DND-41 (cell line): ENCODE results near the gene SERPINH1.
A peak's percentile ranks its signal among the peaks of the same experiment; 100 is the strongest.

Experiments
- ATAC-seq: fragments of 200-7000 bp; cut with Tn5 transposase; 3 replicates; pipeline ENCODE4 v1.9.1; 2021; ENCODE audit warnings: low read depth; ENCODE audit not compliant: insufficient read depth
- DNase-seq: peaks from one replicate; pipeline ENCODE4 v3.0.0-alpha.2; 2020
- H2AFZ ChIP-seq: 2 replicates; pipeline ENCODE4 v1.6.0; 2012; ENCODE audit warnings: low read depth, low read length
- H3K27ac ChIP-seq: 2 replicates; pipeline ENCODE4 v1.5.1; 2012; ENCODE audit warnings: low read length, inconsistent platforms
- H3K27me3 ChIP-seq: fragments of 200-600 bp; sonication (generic); 2 replicates; pipeline ENCODE4 v1.6.0; 2012; ENCODE audit warnings: low read length, mild to moderate bottlenecking, inconsistent platforms; ENCODE audit not compliant: insufficient read depth, poor library complexity
- H3K36me3 ChIP-seq: 2 replicates; pipeline ENCODE4 v1.5.1; 2012; ENCODE audit warnings: low read length, inconsistent platforms; ENCODE audit not compliant: insufficient read depth
- H3K4me1 ChIP-seq: 2 replicates; pipeline ENCODE4 v1.5.1; 2012; ENCODE audit warnings: mild to moderate bottlenecking, low read length; ENCODE audit not compliant: insufficient read depth
- H3K4me2 ChIP-seq: 2 replicates; pipeline ENCODE4 v1.6.0; 2012; ENCODE audit warnings: mild to moderate bottlenecking, moderate library complexity, low read length, inconsistent platforms; ENCODE audit not compliant: insufficient read depth
- H3K4me3 ChIP-seq, 2 experiments: fragments of 200-600 bp in 1 of 2; shearing (Covaris generic) in 1 of 2; 2 replicates each; pipeline ENCODE4 v1.5.1; 2012 to 2016; ENCODE audit warnings: inconsistent platforms in 2 of 2, low read length in 2 of 2, mild to moderate bottlenecking in 2 of 2, low read depth in 1 of 2, moderate library complexity in 1 of 2
- H3K79me2 ChIP-seq: 2 replicates; pipeline ENCODE4 v1.6.0; 2012; ENCODE audit warnings: low read length, inconsistent platforms; ENCODE audit not compliant: insufficient read depth
- H3K9ac ChIP-seq: 2 replicates; pipeline ENCODE4 v1.6.0; 2012; ENCODE audit warnings: low read depth, mild to moderate bottlenecking, inconsistent platforms, low read length, moderate library complexity
- H3K9me3 ChIP-seq: 2 replicates; pipeline ENCODE4 v1.5.1; 2012; ENCODE audit warnings: low read length, moderate library complexity, mild to moderate bottlenecking, inconsistent platforms; ENCODE audit not compliant: insufficient read depth, severe bottlenecking
- H4K20me1 ChIP-seq: 2 replicates; pipeline ENCODE4 v1.6.0; 2012; ENCODE audit warnings: low read length; ENCODE audit not compliant: insufficient read depth
- CTCF ChIP-seq: IDR thresholded peaks from 2 replicates; pipeline ENCODE4 v1.5.1; 2012; ENCODE audit warnings: borderline replicate concordance, low read length, moderate library complexity, mild to moderate bottlenecking; ENCODE audit not compliant: poor library complexity, severe bottlenecking; ENCODE audit errors: extremely low read depth
- EZH2 ChIP-seq: IDR thresholded peaks from 3 replicates; pipeline ENCODE4 v1.6.1; 2012; ENCODE audit warnings: borderline replicate concordance, low read depth, mild to moderate bottlenecking, moderate library complexity, low read length, inconsistent platforms; ENCODE audit not compliant: severe bottlenecking

The SERPINH1 gene

GRCh38 chr11:75547177-75547576 lies 14.9 kb upstream of the SERPINH1 start:
- TF ChIP-seq EZH2 (no peak), CTCF (no peak)

GRCh38 chr11:75547617-75548058 lies 14.4 kb upstream of the SERPINH1 start:
- ATAC-seq (peak; percentile 59), DNase-seq (peak; percentile 32)
- Histone ChIP-seq H3K4me1 (no peaks in the 10 kb centered on the region), H3K9me3 (peaks cover 6% of the 10 kb centered on the region), H3K4me2 (no peak overlapping the region), H3K4me3 (no peak overlapping the region), H3K9ac (no peak overlapping the region), H3K36me3 (no peaks in the 10 kb centered on the region), H3K27me3 (peaks cover 7% of the 10 kb centered on the region), H3K27ac (no peak overlapping the region), H3K79me2 (no peaks in the 10 kb centered on the region), H4K20me1 (no peaks in the 10 kb centered on the region; the same call in 1 of the 2 replicates), H2AFZ (no peak overlapping the region)
- TF ChIP-seq EZH2 (no peak), CTCF (peak; percentile 76)

More at GRCh38 chr11:75547177-75547576, 14.9 kb upstream of the SERPINH1 start:
- no peaks in the 10 kb centered on the region for H3K4me1 ChIP-seq
- DNase-seq (no peak), ATAC-seq (no peak)
- peaks cover 7% of the 10 kb centered on the region for H3K27me3 ChIP-seq
- H3K4me3 ChIP-seq, result no peak overlapping the region
- no peak overlapping the region for H3K27ac ChIP-seq
- peaks cover 6% of the 10 kb centered on the region for H3K9me3 ChIP-seq
- H3K36me3 ChIP-seq, result no peaks in the 10 kb centered on the region
- H4K20me1 ChIP-seq, result no peaks in the 10 kb centered on the region; the same call in 1 of the 2 replicates
- H2AFZ ChIP-seq, result no peak overlapping the region
- no peak overlapping the region for H3K9ac ChIP-seq
- H3K79me2 ChIP-seq, result no peaks in the 10 kb centered on the region
- H3K4me2 ChIP-seq, result no peak overlapping the region

GRCh38 chr11:75548595-75549272 lies 13.3 kb upstream of the SERPINH1 start:
- ATAC-seq (no peak), DNase-seq (no peak)
- Histone ChIP-seq H2AFZ (no peak overlapping the region), H3K4me3 (no peak overlapping the region), H3K36me3 (no peaks in the 10 kb centered on the region), H3K9ac (no peak overlapping the region), H3K4me1 (no peaks in the 10 kb centered on the region), H3K27ac (no peak overlapping the region), H3K4me2 (no peak overlapping the region), H3K27me3 (peaks cover 10% of the 10 kb centered on the region), H3K9me3 (peaks cover 6% of the 10 kb centered on the region), H3K79me2 (no peaks in the 10 kb centered on the region), H4K20me1 (no peaks in the 10 kb centered on the region; the same call in 1 of the 2 replicates)
- TF ChIP-seq CTCF (no peak), EZH2 (no peak)
